Stimulated activated CD4-positive, alpha-beta T cell treated with anti-CD3 and anti-CD28 coated beads, TNF-alpha, amount 100 ng/mL, for 24 hours (primary cell): ENCODE results near the gene CDX1.

Experiments used
- DNase-seq, 3 experiments: peaks; one replicate each; pipeline ENCODE4 v3.0.0-alpha.2; 2020; ENCODE audit warnings: low read depth in 3 of 3

Gene CDX1

DNA sequence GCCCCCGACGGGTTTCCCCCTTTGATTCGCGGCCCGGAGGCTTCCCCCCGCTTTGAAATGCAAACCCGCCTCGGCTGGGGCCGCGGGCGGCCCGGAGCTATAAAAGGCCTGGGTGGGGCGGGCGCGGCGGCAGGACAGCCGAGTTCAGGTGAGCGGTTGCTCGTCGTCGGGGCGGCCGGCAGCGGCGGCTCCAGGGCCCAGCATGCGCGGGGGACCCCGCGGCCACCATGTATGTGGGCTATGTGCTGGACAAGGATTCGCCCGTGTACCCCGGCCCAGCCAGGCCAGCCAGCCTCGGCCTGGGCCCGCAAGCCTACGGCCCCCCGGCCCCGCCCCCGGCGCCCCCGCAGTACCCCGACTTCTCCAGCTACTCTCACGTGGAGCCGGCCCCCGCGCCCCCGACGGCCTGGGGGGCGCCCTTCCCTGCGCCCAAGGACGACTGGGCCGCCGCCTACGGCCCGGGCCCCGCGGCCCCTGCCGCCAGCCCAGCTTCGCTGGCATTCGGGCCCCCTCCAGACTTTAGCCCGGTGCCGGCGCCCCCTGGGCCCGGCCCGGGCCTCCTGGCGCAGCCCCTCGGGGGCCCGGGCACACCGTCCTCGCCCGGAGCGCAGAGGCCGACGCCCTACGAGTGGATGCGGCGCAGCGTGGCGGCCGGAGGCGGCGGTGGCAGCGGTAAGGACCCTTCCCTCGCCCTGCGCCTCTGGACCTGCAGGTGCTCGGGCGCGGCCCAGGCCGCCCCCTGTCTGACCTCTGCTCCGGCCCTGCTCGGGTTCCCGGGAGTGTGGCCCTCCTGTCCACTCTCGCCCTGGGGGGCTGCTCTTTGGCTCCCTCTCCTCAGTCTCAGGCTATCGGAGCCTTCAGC is at the start of gene CDX1:
CDX1 (plus strand) TSS at position 129 of the 862 bp plus-strand sequence; CDS start at position 228, 99 bp downstream.
- no peak for DNase-seq

DNA sequence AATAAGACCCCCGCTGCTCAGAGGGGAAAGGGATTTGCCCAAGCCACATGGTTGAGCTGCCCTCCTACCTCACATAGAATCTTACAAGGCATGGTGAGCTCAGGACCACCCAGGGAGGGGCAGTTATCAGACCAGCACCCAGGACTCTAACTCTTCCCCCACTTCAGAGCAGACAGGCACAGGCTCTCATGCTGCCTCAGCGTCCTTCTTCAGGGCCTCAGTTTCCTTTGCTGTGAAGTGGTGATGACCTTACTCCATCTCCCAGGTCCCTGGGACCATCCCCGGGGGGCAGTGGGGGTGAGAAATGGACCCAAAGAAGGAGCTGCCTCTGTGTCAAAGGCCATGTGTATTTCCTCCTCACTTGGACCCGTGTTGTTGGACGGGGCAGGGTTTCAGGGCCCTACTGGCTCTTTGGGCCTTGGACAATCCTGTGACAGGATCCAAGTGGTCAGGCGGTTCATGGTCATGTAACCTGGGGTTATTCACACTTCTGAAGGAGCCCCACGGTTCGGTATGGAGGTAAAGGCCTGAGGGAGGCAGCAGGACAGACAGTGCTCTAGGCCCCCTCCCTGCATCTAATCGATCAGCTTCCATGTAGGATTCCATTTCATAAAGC is 48.5 kb upstream of the CDX1 start:
- no peak for DNase-seq

DNA sequence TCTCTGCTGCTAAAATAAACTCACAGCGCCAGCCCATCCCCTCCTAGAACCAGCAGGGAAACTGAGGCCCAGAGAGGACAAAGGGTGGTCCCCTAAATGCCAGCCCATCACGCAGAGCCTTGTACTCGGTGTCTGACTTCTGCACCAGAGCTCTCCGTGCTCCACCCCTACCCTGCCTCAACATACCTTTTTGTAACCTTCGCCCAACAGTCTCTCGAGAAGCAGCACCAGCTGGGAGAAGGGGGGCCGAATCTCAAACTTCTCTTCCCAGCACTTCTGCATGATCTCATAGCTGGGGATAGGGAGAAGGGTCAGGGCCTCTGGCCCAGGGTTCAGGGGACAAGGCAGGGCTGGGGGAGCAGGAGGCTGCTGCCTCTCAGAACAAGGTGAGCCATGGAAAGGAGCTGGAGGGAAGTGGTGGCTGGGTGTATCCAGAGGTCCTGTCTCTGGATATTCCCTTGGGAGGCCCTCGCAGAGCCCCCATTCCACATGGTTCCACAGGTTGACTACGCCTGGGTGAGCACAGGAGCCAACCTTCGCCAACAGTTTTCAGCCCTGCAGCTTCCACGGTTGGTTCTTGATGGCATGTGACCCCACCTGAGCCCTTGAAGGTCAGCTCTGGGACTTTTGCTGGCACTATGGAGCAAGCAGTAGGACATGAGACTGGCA is 47.9 kb upstream of the CDX1 start:
- no peak for DNase-seq

DNA sequence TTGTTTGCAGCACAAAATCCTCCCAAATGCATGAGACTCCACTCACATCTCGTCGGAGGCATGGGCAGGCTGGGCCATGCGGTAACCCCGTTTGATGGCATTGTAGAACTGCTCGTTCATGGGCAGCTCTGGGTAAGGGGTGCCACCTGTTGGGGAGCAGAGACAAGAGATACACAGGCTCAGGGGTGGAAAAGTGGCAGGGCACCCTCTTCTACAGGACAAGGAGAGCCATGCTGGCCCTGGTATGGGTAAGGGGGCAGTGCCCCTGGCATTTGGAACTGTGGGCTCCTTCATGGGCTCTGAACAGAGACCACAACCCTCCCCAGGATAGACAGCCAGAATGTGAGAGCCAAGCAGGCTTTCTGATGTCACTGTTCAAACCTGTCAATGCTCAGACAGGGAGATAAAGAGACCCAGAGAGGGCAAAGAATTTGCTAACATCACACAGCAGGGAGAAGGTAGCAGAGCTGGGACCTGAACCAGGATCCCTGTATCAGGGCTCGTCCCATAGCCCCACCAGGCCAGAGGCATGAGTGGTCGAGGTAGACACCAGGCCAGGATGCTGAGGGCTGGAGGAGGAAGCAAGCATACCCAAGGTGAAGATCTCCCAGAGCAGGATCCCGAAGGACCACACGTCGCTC is 47.0 kb upstream of the CDX1 start:
- DNase-seq: no peak

DNA sequence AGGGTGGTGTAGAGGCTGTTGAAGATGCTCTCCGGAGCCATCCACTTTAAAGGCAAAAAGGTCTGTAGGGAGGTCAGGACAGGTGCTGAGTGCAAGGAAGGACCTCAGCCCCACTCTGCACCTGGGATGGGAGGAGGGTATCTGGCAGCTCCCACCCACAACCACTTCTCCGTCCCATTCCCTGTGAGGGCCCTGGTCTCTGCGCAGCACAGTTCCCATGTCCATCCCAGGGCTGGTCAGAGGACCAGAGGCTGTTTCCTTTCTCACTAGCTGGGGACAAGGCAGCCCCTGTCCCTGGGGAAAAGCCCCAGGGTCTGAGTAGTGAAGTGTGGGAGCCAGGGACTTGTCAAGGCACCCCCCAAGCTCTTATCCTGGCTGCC is 46.5 kb upstream of the CDX1 start:
- no peak for DNase-seq

DNA sequence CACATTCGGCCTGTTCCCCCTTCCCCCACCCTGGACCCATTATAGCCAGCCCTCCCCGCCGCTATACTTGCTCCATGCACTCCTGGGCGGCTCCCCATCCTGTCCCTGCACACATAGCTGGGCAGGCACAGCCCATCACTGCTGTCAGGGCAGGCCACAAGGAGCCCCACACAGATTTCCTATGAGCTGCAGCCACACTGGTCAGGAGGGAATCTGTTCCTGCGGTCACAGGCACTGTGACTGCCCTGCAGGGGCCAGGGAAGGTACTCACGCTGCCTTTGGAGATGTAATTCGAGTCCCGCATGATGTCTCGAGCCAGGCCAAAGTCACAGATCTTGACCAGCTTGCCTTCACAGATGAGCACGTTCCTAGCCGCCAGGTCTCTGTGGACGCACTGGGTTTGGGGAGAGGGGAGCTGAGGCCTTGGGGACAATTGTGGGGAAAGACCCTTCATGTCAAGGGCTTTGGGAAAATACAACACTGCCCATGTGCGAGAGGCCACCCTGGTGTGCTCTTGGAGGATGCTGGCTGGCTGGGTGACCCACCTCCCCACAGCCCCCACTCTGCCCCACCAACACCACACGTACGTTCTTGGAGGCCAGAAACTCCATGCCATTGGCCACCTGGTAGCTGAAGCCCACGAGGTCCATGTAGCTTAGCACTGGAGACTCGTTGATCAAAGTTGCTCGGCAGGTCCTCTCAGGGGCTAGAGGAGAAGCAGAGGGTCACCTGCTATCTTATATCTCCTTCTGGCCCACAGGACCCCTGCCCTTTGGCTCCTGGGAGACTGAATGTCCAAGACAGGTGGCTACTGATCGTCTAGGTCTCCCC is 45.7 kb upstream of the CDX1 start:
- DNase-seq: no peak

DNA sequence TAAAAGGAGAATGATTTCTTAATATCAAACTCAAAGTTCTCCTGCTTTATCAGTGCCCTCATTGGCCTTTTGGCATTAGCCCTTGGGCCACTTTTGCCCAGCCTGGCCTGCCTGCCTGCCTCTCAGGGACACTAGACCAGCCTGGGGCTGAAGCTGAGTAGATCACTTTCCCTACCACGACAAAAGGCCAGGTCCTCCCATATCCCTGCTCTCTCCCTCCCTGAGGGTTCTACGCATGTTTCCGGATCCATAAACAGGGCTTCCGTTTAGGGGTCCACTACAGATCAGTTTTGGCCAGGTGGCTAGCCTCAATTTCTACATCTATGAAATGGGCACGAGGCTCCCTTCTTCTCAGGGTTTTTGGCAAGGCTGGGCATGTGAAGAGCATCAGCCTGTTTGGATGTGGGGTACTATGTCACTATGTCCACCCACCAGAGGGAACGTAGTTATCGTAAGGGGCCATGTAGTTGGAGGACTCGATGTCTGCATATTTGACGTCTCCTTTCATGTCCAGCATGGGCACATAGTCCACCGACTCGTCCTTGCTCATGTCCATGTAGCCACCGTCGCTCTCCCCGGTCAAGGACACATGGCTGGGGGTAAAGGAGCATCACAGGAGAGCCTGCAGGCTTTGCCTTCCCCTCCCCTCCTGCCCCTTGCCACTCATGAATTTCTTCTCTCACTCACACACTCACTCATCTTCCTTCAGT is 45.0 kb upstream of the CDX1 start:
- DNase-seq: no peak

DNA sequence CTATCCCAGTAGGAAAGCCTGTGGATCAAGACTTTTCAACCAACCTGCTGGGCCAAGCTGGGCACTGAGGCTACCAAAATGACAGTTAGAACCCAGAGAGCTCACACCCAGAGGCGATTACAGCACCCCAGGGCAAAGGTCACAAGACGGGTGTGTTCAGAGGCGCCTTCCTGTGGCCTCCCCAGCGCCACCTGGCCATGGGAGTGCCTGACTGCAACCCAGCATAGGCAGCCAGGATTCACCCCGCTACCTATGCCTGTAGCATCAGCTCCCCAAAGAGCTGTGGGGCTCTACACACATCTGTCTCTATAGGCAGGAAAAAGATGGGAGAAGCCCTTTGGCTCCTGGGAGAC is 44.4 kb upstream of the CDX1 start:
- peak in 1 of 3 experiments; percentile 12 for DNase-seq

DNA sequence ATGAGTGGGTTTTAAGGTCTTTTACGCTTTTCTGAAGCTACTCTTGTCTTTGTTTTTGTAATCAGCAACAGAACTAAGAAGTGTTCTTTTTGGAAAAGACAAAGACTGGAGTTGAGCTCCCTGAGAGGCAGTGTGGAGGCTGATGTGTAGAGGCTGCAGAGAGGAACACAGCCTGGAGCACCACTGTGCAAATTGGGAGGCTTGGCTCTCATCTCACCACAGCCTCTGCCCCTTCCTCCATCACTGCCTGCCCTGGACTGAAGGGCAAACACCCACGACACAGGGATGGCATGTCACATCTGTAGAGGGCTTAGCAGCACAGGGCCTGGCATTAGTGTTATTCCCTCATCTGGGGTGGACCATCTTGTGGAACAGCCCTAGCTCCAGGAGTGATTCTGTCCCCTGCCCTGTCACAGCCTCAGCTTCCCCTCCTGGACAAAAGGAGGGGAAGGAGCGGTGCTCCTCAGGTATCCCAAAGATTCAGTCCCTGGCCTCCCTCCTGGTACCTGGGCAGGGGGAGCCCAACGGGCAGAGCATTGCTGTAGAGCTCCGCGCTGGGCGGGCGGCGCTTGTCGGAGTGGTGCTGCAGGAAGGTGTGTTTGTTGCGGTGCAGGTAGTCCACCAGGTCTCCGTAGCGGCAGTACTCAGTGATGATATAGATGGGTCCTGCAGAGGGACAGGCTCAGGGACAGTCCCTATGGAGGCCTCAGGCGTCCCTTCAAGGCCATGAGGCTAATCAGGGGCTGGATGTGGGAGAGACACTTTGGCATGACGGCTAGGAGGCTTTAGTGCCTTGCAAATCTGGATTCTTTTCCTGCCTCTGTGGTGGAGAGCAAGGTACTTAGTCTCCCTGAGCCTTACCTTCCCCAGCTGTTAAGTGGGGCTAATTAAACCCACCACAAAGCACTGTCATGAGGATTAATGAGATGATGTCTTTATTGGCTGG is 43.8 kb upstream of the CDX1 start:
- no peak for DNase-seq

DNA sequence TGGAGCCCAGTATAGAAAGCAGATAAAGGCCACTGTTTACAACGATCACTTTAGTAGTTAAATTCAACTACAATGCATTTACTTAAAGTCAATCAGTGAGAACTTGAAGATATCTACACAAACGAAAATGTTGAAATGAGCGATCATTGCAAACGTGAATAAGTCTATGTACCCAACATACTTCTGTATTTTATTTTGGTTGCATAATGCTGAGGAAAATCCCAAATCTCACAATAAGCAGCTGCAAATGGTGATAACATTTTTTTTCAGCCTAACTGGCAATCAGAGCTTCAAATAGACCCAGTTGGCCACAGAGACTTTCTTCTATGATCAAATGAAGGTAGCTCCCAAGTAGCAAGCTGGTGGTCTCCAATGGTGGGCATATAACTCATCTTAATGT is 43.0 kb upstream of the CDX1 start:
- no peak for DNase-seq

DNA sequence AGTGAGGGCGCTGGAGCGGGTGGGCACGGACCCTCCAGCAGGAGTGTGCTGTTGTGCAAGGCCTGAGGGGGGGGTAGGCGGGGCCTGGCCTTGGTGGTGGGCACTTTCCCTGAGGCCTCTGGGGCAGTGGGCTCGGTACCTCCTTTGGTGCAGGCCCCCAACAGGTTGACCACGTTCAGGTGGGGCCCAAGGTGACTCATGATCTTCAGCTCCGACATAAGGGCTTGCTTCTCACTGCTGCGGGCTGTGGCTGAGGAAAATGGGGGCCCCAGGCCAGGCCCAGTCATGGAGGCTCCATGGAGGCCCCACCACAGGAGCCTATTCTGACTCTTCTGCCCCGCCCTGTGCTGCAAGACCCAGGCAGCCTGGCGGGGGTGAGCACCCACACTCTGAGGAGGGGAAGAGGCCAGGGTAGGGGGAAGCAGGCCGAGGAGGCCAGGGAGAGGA is 42.4 kb upstream of the CDX1 start:
- DNase-seq: no peak

DNA sequence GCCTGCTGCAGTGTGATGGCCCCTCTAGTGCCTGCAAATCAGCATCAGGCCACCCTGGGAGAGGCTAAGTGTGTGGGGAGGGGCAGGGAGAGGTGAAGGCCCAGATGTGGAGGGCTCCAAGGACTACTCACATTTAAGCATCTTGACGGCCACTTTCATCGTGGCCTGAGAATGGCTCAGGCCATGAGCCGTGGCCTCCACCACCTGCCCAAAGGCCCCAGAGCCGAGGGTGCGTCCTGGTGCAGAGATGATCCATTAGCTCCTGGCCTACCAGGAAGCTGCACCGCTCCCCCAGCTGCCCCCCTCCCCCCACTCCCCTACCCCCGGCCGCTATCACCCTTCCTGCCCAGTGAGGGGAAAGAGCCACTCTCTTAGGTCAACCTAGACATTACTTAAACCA is 42.0 kb upstream of the CDX1 start:
- no peak for DNase-seq

DNA sequence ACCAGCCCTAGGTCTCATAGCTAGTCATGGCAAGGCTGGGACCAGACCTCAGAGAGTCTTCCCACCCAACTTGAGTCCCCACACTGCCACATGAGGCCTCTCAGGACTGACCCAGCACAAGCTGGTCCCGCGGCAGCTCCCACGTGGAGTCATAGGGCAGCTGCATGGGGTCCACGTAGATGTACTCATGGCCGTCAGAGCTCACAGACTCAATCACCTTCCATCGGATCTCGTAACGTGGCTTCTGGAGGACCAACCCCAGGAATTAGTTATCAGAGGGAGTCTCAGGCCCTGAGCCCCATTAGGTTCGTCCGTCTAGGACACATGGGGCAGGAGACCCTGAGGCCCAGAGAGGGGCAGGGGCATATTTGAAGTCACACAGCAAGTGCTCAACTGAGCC is 41.2 kb upstream of the CDX1 start:
- DNase-seq: no peak

DNA sequence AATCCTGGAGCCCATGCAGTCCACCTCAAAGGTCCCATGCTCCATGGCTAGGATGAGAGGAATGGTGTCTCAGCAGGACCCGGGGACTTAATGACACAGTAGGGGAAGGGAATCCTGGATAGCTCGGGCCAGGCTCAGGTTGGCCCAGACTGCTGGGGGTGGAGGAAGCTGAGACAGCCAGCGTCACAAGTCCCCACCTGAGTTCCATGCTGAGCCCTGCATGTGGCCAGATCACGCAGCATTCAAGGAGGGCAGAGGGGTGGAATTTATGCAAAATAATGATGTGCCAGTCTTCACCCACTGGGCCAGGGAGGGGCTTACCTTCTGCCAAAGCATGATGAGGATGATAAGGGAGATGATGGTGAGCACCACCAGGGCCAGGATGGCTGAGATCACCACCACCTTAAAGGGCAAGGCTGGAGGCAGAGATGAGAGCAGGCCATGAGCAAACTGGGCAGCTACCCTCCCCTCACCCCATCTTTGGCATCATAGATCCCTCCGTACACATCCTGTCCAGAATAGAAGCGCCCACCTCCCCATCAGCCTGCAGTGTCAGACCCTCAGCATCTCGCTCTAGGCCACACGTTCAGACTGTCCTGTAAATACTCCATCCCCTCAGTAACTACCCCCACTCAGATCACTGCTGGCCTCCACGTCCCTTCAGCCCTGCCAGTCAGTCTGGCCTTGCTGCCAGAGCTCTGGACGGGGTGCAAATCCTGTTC is 40.2 kb upstream of the CDX1 start:
- no peak for DNase-seq

DNA sequence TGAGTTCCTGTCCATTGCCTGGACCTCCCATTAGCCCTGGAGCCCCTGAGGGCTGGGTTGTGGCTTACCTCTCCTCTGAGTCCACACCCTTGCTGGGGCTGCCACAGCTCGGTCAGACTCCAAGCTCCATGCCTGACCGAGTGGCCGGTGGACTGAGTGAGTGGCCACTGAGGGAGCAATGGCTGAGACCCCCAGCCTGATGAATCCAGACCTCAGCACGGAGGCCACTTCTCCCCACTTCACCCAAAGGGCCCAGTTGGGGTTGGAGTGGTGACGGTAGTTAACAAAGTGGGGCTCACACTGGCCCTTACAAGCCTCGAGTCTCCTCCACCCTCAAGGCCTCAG is 39.7 kb upstream of the CDX1 start:
- no peak for DNase-seq

DNA sequence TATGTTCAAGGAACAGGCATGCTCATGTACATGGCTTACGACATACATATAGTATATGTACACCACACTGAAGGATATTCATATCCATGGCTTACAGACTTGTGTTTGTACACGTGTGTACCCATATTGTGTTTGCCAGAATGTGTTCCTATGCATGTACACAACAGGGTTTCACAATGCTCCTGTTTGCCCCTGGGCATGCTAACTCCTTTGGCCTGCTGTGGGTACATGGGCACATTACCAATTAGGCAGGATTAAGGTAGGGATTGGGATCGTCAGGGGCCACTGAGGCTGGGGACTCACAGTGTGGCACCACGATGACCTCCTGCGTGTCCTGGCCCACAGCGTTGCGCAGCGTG is 37.1 kb upstream of the CDX1 start:
- no peak for DNase-seq

DNA sequence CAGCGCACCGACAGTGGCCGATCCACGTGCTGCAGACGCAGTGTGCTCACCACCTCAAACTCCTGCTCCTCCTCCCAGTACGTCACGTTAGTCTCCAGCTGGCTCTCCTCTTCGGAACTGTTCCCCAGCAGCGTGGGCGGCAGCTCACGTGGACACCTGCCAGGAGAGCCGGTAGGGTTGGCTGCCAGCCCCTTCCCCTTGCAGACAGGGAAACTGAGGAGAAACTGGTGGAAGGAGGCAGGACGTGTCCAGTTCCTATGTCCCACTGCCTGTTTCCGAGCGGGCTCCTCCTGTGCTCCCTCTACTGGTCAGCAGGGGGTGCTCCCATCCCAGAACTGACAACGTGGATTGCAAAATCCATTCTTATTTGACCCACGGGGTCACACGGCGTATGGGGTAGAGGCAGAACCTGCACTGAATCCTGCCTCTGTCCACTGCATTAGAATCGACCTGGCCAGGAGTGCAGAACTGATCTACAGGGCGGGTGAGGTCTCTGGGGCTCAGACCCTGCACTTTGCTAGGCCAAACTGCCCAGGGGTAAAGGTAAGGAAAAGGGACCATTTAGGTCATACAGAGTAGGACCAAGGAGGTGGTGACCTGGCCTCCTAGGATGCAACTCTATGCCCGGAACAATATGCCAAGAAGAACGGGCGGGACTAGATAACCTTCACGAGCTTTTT is 36.6 kb upstream of the CDX1 start:
- DNase-seq: peak; percentile 6 to 51 (median 16)

DNA sequence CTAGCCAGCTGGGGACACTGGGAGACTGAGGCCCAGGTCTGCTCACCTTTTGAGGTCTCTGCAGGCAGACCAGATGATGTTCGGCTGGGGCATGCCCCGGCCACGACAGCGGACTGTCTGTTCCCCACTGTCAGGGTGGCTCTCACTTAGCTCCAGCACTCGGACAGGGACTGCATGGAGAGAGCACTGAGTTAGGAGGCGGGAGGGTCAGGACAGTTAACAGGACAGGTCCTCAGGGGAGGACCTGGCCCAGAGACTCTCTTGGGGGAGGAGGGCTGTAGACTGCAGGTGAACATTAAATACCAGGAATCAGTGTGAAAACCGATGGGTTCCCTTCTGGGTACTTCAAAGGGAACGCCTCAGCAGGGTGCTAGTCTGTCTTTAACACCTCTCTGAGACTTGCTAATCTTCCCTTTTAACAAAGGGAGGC is 36.1 kb upstream of the CDX1 start:
- no peak for DNase-seq

DNA sequence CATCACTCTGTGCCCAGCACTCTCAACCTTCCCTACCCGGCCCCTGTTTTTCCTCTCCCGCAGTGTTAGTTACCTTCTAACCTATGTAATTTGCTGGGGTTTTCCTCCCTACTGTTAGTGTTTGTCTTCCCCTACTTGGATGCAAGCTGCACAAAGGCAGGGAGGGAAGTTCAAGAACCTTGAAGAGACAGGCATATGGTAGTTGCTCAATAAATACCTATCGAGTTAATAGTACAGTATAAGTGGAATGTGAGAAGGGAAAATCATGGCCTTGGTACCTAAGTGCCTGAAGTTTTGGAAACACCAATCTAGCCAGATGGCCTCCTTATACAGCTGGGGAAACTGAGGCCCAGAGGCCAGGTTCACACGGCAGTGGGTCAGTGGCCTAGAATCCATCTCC is 35.1 kb upstream of the CDX1 start:
- no peak for DNase-seq
